HL-60/S4 (cell line): ENCODE results near the gene PARD3B.

Experiments used
- in situ Hi-C: fragments of 300-500 bp; cut with MboI; formaldehyde crosslinking; loops from 2 replicates; pipeline ENCODE4 v1.14.3; 2022; ENCODE audit warnings: low sequenced_read_pairs

The PARD3B gene

DNA sequence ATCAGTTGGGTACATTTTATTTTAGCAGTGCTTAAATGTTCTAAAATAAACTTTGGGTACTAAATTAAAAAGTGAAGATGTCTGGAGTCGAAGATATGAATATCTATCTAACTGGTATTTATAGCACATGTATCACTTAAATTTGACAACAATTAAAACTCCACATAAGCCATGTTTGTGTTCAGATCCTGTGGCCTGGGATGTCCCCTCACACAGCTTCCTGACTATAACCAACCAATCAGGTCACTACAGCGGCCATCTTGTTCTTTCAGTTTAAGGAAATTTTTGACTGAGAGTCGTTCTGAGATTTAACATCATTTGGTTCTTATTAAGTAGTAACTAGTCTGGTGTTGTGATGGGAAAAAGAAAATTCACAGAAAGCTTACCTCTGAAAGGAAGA, 966.4 kb downstream of the PARD3B start:
- in situ Hi-C loops: no loop called here

DNA sequence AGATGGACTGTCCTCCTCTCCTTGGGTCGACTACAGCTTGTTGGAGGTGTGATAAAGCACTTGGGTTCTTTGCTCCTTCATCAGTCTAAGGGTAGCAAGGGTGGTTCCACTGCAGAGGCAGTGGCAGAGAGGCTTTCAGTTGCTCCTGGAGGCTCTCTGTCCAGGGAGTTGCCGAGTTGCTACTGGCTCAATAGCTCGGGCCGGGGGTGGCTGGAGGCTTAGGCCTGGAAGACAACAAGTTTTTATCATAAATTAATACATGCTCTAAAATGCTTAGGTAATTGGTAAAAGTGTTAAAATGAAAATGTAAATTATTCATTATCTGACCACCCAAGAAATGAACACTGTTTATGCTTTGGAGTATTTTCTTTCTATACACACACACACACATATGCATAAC, 975.0 kb downstream of the PARD3B start:
- in situ Hi-C loops: no loop called here

DNA sequence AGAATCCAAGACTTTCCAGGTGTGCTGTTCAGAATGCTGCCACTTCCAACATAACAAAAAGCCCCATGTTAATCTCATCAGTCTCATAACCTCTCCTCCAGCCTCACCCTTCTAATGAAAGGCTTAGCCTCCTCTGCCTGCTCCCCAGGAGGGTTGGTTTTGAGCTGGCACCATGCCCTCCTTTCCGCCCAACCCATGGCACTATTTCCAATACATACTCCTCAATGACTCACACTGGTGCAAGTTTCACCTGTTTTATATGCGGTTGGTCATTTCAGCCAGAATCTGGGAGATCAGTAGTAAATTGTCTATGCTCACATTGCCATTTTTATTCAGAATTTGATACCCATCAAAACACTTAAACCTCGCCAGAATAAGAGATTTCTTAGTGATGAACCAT, 979.4 kb downstream of the PARD3B start:
- in situ Hi-C loops: no loop called here

DNA sequence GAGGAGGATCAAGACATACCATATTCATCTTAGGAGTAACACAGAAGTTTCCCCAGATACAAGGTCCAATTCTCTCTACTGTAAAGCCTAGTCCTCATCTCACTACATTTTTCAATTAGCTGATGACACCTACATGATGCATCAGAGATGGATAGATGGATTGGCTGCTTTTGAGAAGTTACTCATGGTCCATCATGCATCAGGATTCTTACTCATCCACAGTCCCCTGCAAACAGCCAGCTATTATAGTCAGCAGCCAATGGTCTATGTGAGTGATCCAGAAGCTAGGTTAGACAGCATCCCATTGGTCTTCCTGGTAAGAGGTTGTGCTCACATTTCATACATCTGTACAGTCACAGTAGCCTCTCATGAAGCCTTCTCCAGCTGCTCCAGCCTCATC, 982.5 kb downstream of the PARD3B start:
- in situ Hi-C loops: no loop called here

DNA sequence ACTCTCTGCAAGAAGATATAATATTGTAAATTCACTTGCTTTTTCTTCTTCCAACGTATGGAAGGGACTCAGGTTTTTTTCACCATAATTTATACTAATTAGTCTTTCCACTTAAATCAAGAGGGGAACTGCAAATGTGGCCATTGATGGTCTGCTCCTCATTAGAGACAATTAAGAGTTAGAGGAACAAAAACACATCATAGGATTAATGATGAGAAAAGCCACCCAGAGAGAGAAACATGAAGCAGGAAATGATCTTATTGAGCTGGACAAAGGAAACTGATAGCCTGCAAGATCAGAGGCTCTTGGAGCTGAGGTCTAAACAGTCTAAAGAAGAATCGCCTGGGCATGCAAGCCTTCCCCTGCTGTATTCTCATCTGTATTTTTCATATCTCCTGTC, 985.8 kb downstream of the PARD3B start:
- in situ Hi-C loops: no loop called here

DNA sequence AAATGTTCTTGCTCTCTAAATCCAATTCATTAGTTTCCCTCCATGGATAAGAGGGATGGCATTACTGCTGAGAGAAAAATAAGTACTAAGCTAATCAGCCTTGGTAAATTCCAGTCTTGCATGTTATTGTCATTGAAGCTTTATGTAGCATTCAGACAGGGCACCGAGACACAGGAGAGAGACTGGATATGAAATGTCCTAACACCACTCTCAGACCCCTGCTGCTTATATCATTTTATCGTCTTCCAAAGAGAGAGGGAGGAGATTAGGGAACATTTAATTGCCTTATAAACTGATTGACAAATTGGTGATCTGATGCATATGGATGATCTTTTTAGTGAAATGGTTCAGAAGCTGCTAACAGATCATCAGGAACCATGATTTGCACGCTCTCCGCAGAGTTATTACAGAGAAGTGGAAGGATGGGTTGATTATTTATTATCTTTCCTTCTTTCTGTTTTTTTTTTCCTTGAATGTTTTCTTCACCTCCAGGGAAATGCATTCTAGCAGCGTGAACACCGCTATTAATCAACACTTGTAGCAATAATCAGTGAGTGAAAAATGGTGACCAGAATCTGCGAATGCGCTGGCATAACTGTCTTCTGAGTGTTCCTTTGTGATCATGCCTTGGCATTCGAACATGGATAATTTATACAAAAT, 986.3 kb downstream of the PARD3B start:
- in situ Hi-C loops: no loop called here

DNA sequence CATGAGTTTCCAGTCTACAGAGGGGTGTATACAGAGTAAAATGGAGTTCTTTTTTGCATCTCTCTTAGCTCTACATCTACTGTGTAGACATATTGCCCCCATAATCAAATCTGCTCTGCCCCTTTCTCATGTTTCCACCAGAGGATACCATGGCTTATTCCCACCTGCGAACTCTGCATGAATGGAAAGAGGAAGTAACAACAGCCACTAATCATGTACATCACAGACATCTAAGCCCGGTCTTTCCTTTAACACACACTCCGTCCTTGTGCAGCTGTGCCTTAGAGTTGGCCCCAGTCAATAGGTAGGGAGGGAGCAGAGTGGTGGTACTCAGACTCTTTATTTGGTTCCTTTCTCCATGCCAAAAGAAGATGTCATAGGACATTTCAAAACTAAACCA, 989.7 kb downstream of the PARD3B start:
- in situ Hi-C loops: no loop called here

DNA sequence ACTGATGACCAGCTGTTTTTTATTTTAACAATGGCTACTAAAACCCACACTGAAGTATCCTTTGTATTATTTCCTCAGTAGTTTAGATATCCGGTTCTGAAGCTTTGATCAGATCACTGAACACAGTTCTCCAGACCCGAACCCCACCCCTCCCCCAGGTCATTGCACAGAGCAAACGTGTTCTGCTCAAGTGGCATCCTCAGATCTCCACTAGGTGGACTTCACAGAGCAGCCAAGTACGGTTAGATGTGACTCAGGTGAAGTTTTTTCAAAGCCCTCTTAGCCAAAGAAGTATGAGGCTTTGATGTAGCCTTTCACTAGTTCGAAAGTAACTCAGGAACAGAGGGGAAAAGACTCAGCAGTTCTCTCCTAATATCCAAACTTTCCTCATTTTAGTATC, 994.3 kb downstream of the PARD3B start:
- in situ Hi-C loops: no loop called here

DNA sequence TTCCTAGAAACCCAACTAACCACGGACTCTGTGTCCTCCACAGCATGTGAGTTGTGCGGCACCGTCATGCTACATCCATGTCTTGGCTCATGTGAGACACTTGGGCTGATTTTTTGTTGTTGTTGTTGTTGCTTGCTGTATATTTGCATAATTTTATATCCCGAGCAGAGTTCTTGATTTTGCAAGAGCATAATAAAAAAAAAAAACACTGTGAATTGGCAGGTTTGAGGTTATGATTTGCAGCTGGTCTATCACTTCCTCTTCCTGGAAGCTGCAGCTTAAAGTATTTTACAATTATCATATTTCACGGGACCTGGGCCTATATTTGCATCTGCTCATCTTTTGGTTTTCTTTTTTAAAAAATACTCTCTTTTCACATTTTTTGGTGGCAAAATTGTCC, 994.8 kb downstream of the PARD3B start:
- in situ Hi-C loops: no loop called here

DNA sequence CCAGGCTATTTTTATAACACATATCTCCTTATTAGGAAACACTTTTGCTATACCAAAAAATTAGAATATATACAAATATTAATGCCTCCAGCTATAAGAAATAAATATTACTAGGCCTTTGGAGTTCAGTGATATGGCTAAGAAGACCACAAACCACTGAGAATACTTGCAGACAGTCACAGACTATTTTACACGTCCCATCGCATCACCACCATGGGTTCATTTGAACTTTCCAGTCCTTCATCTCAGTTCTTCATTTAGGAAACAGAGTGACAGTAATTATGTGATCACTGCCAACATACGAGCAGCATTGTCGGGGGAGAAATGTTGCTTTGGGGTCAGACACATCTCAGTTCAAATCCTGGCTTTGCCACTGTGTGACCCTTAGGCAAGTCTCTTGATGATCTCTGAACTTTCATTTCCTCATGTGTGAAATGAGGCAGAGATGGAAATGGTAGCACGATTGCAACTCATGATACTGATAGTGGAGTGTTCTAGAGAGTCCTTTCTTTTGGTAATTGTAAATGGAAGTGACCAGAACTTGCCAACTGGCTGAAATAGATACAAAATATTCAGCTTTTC, 998.1 kb downstream of the PARD3B start:
- in situ Hi-C loops: no loop called here

DNA sequence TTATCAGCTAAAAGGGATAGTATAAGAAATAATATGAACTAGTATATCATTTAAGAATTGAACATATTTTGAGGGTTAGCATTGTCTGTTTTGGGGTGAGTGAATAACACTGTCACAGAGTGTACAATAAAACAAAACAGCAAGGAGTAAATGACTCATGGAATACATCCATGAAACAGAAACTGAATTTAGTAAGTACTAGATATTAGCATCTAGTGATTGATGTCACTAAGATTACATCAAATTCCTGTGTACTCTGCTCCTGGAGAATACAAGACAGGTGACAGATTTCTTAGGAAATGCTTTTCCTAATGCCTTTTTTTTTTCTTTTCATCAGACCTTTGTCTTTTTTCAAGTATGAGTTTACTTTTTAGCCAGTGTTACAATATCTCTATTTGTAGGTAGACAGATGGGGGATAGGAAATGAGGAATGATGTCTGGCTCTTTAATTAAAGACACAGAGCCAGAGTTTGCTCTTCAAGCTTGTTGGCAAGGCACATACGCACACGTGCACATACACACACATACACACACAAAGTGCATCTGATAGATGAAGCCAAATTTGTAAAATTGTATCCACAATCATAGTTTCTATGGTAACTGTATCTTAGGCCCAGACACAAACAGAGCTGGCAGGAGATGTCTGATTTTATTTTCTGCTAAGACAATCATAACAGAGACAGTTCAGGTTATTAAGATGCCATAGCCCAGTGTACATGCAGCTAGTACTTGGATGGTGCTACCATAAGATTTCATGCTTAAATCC, 998.8 kb downstream of the PARD3B start:
- in situ Hi-C loops: no loop called here

DNA sequence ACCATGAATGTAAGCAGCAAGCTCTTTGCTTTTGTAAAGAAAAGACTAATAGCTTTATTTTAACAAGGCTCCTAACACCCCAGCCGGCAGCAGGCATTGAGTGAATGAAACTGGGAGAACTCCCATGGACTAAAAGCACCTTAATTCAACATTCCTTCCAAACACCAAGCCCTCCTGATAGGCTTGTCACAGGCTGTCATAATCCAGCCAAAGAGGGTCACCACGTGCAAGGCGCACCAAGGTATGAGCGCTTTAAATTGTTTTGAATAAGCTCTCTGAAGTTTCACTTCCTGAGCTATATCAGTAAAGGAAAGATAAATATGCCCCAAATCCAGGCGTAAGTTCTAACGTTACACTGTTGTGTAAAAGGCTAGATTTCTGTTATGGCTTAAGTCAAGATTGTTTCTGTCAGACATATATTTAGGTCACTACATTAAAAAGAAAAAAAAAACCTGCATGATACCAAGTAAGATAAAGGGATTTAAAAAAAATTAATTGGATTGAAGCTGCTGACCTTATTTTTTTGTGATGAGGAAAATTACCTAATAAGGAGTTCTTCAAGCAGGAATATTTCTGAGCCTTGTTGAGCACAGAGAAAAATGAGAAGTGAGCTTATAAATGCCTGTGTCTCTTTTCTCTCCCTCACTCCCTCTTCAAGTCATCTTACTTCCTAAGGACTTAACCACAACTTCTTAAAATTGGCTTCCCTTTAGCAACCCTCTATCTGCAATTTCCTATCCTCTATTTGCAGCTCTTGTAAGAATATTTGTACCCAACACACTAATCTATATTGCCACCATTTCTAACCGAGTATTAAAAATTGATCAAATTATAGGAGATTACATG, 1000.9 kb downstream of the PARD3B start:
- in situ Hi-C loops: no loop called here

DNA sequence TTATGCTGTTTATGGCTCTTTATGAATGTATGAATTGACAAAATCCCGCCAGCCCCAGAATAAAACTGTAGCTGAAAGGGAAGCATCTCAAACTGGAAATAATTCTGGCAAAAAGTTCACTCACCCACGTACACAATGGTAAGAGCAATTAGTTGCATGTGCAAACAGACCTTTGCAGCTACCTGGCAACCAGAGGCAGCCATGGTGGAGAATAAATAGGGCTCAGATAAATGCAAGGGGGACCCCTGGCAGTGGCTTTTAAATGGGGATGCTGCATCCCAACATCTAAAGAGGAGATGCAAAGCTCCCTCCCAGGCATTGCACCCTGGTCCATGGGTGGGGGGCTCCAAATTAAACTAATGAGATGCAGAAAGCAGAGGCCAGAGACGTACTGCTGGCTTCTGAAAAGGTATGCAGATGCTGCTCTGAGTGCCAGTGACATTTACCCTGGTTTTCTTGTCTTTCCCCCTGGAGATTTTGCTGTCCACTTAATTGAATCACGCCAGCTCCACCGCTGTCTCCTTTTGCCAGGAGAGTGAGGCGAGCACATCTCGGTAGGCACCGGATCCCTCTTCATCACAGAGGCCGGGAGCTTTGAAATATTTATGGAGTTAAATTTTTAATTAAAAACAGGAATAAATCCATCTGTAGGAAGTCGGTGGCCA, 1010.4 kb downstream of the PARD3B start:
- in situ Hi-C loops: no loop called here

DNA sequence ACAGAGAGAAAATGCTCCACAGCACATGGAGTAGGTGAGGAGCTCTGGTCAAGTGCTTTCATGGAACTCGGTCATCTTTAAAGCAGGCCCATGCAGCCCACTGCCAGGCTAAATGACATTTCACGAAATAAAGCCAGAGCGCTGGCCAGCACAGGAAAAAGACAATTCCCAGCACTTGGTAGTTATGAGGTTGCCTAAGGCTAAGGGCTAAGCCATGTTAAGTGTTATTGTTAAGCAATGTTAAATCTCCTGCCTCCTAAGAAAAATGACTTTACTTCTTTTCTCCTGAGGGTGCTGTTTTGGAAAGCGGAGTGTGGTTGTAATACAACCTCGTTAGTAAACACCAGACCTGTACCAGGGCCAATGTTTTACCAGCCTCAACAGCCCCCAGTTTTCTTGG, 1011.1 kb downstream of the PARD3B start:
- in situ Hi-C loops: no loop called here

DNA sequence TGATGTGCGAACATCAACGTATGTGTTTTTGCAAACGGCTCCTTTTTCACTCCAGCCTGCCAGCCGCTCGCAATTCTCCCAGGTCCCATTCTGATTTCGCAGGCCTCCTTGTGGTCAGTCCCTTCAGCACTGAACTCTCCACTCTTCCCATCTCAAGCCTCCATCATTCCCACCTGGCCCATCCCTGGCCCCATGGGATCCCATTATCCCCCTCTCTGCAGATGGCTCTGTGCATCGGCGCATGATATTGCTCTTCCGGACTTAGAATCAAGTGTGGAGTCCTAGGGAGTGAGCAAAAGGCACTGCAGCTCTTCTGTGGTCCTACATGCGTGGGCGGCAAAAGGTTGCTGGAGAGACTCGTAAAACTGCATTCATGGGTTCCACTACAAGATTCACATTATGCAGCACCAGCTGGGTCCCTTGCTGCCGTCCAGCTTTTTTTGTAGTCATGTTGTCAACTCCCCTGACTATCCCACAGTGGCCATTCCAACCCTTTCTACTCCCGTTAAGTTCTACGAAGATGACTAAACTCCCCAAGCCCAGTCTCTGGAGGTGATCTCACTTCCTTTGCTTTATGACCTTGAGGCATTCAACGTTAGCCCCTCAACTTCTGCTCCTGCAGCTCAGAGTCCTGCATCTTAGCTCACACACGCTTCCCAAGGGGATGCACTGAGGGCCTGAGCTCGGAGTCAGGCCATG, 1011.7 kb downstream of the PARD3B start:
- in situ Hi-C loops: no loop called here

DNA sequence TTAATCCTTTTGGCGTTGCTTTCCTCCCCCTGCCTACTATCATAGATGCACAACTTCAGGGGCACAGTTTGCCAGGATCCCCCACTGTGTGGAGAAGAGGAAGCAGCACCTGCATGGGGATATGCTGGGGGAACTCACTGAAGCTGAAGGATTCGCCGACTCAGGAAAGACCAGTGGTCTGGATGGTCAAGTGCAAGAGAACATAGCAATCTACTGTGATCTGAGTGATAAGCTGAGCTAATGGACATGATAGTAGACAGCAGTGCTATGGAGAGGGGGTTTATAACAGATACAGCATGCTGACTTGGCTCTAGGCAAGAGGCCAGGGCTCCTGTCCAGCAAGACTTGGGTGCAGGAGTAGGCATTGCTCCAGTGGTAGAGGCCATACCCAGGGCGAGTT, 1012.6 kb downstream of the PARD3B start:
- in situ Hi-C loops: no loop called here

DNA sequence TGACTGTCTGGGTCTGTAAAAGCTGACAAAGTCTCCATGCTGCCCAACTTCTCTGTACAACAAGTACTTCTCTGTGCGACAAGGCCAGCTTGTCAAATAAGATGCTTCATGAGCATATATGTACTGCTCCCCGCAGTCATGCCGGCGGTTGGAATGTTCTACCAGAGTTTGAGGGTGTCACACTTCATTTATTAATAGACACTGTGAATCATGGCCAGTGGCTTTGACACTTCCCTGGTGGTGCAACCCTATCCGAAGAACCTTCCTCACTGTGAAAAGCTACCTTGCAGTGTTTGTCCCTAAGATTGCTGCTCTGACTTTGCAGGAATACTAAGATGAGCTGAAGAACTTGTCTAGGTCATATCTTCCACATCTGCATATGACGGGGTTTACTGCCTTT, 1016.2 kb downstream of the PARD3B start:
- in situ Hi-C loops: no loop called here

DNA sequence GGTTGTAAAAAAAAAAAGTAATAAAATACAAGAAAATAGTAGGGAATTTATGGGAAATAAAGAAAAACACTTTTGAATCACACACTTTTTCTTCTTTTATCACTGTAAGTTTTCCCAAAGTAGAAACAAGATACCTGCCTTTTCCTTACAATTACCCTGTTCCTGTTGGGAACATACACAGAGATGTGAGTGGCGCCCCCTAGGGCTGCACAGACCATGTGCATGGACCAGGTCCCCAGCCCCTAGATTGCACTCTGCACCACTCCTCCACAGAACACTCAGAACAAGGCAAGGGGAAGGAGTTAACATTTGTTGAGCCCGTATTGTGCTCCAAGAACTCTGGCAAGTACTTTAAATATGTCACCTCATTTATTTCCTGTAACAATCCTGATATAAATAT, 1018.4 kb downstream of the PARD3B start:
- in situ Hi-C loops: no loop called here

DNA sequence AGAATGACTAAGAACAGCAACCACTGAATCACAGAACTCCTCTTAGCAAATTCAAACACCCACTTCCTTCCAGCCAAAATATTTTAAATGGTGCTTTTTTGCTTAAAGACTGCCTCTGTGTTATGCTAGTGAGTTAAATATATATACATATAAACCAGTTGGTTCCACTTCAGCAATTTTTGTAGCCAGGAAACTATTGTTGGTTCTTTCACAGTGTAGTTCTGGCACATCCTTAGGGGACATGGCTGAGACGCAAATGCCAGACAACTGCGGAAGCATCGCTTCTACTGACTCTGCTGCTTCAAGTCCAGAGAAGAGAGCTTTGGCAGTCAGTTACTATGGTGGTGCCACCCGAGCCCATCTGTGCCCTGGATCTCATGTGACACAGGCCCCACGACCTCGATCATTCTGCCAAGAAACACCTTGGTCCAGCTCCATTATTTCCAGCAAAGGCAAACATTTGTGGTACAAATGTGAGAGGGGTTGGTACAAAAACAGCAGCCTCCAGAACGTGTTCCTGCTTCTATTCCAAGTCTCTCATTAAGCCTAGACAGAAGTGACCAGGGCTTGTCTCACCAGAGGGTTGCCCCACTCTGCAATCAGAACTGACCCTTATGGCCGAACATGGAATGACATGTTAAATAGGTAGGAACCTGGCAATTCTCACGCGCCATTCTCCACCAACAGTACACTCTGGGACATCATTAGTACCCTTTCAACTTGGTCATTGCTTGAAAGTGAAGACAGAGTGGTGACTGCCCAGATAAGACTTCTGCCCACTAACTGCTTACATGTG, 1019.3 kb downstream of the PARD3B start:
- in situ Hi-C loops: no loop called here

DNA sequence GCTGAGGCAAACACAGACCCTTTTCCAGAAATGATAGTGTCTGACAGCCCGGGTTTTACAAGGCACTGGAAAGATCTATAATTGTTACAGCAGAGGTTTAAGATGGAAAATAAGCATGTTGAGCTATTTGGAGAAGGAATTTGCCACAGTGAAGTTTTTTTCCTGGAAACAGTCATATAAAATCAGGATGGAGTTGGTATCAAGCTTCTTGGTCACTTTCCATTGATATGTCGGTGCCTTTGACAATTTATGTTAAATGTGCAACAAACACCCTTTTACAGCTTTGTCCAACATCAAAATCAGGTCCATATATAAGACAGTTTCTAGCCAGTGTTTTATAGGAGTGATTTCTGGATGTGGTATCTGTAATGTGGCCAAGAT, 1019.9 kb downstream of the PARD3B start:
- in situ Hi-C loops: no loop called here
